ENCODE data around the gene ZNF639. TPM values are rescaled to one million over a fixed set of nuclear protein-coding genes. Genes with fewer than 3 reads are reported as not detected.

The ZNF639 gene
- total RNA-seq, 1 experiment from 2014 or later = 47.5 TPM

GRCh38 chr3:179369621-179370020 is 46.8 kb downstream of the ZNF639 start:
- Histone ChIP-seq H3K9ac (ENCODE audit: low read length) (no peak overlapping the region), H3K9me3 (ENCODE audit: control insufficient read depth in 1 of 2, insufficient read depth in 1 of 2, low read depth in 1 of 2, low read length in 2 of 2) (no peaks in the 10 kb centered on the region), H3K4me3 (replicated peaks in 1 of 2; ENCODE audit: low read depth in 1 of 2, low read length in 2 of 2) (no peak overlapping the region), H3K27me3 (ENCODE audit: insufficient read depth, low read length) (no peaks in the 10 kb centered on the region), H4K20me1 (ENCODE audit: insufficient read depth) (no peaks in the 10 kb centered on the region), H3K27ac (ENCODE audit: low read depth, low read length) (no peak overlapping the region), H3K4me1 (ENCODE audit: control insufficient read depth in 1 of 2, insufficient read depth in 2 of 2, low read length in 2 of 2) (no peaks in the 10 kb centered on the region), H3K36me3 (ENCODE audit: control insufficient read depth in 1 of 2, insufficient read depth in 2 of 2, low read length in 2 of 2) (peaks cover 2 to 19% of the 10 kb centered on the region in 2 experiments; a peak in 3 of 4 replicates), H3K79me2 (ENCODE audit: insufficient read depth, low read length) (no peaks in the 10 kb centered on the region), H3K9me2 (ENCODE audit: insufficient read depth) (no peaks in the 10 kb centered on the region), H3K4me2 (ENCODE audit: low read length) (no peak overlapping the region), H2AFZ (ENCODE audit: low read depth, low read length, poor library complexity, severe bottlenecking) (no peak overlapping the region)
- TF ChIP-seq CTCF (IDR thresholded peaks at IDR 0.05 in 2 of 3, conservative IDR thresholded peaks at IDR 0.05 in 1 of 3; ENCODE audit: borderline replicate concordance in 1 of 3, insufficient read depth in 1 of 3, low read depth in 2 of 3, low read length in 2 of 3) (no peak), POLR2AphosphoS5 (IDR thresholded peaks at IDR 0.05; ENCODE audit: low read depth, low read length) (no peak), SRF (IDR thresholded peaks at IDR 0.05; ENCODE audit: low read depth) (no peak), YY1 (IDR thresholded peaks at IDR 0.05; ENCODE audit: extremely low read depth, insufficient replicate concordance, low read depth, low read length) (no peak), JUND (IDR thresholded peaks at IDR 0.05) (no peak), CBX3 (IDR thresholded peaks at IDR 0.05; ENCODE audit: low read depth) (no peak), SIN3A (IDR thresholded peaks at IDR 0.05; ENCODE audit: low read depth) (no peak), CEBPB (IDR thresholded peaks at IDR 0.05; ENCODE audit: low read depth) (no peak), TCF7L2 (IDR thresholded peaks at IDR 0.05; ENCODE audit: borderline replicate concordance, extremely low read depth, insufficient read depth, insufficient read length) (no peak), ELF1 (IDR thresholded peaks at IDR 0.05; ENCODE audit: borderline replicate concordance, low read depth) (no peak), ZBTB33 (IDR thresholded peaks at IDR 0.05; ENCODE audit: extremely low read depth, insufficient replicate concordance, low read length) (no peak), POLR2A (IDR thresholded peaks at IDR 0.05; ENCODE audit: borderline replicate concordance, extremely low read depth, insufficient read depth, insufficient read length) (no peak), ZFX (IDR thresholded peaks at IDR 0.05) (no peak), MAX (IDR thresholded peaks at IDR 0.05) (no peak), EZH2phosphoT487 (IDR thresholded peaks at IDR 0.05; ENCODE audit: borderline replicate concordance) (no peak), REST (IDR thresholded peaks at IDR 0.05; ENCODE audit: low read depth) (no peak), FOSL1 (IDR thresholded peaks at IDR 0.05; ENCODE audit: low read depth) (no peak), EGR1 (IDR thresholded peaks at IDR 0.05; ENCODE audit: low read depth) (no peak), ATF3 (IDR thresholded peaks at IDR 0.05) (no peak)
- ChIA-PET RAD21 (ENCODE audit: low non-redundant PET in 1 of 2, low total read pairs in 2 of 2, uncharacterized antibody in 2 of 2, unreplicated experiment in 2 of 2) (no interaction called here), POLR2A (no interaction called here), CTCF (no interaction called here)
- no TSS peak for BruUV-seq (replicated peaks)
- ATAC-seq (no peak), DNase-seq (ENCODE audit: low read depth, low spot score) (no peak)
- intact Hi-C loops (cut with micrococcal nuclease) = no loop called here
